HG02981 (cell line): ENCODE results near the gene CD151.

ENCODE experiments used
- ATAC-seq: cut with Tn5 transposase; IDR thresholded peaks from one replicate; pipeline ENCODE4 v1.9.1; 2021; ENCODE audit warnings: mild to moderate bottlenecking, moderate library complexity; ENCODE audit not compliant: unreplicated experiment

Gene CD151

GRCh38 chr11:841981-842369 lies 9.2 kb downstream of the CD151 start:
- ATAC-seq, result peak; percentile 18

GRCh38 chr11:842370-843002 lies 9.7 kb downstream of the CD151 start, which contains the start of the genes POLR2L and TSPAN4:
POLR2L (minus strand) TSS chr11:842529; CDS start chr11:842508, 21 bp downstream.
TSPAN4 (plus strand) TSS chr11:842852; CDS start chr11:850305, 7,453 bp downstream.
- peak; percentile 56 for ATAC-seq

- ATAC-seq, result peak; percentile 13
These were observed 10.5 kb downstream of the CD151 start for GRCh38 chr11:843086-843734.

GRCh38 chr11:843818-844692 lies 11.3 kb downstream of the CD151 start:
- ATAC-seq, result no peak

- ATAC-seq, result no peak
These were observed 12.2 kb downstream of the CD151 start for GRCh38 chr11:844693-845644.

- no peak for ATAC-seq
These were observed 13.2 kb downstream of the CD151 start for GRCh38 chr11:845872-846495.

GRCh38 chr11:846496-847098 lies 13.8 kb downstream of the CD151 start:
- no peak for ATAC-seq

- ATAC-seq, result no peak
These were observed 15.1 kb downstream of the CD151 start for GRCh38 chr11:847876-848275.

GRCh38 chr11:848380-848931 lies 15.7 kb downstream of the CD151 start:
- ATAC-seq, result no peak

- ATAC-seq, result no peak
These were observed 16.5 kb downstream of the CD151 start for GRCh38 chr11:849104-849824.

- ATAC-seq, result no peak
These were observed 17.4 kb downstream of the CD151 start for GRCh38 chr11:849951-850774.

- ATAC-seq, result no peak
These were observed 18.3 kb downstream of the CD151 start for GRCh38 chr11:850775-851763.

GRCh38 chr11:852762-853161 lies 20.0 kb downstream of the CD151 start:
- ATAC-seq, result no peak

GRCh38 chr11:853682-854448 lies 21.1 kb downstream of the CD151 start:
- ATAC-seq, result no peak

GRCh38 chr11:854601-855329 lies 22.0 kb downstream of the CD151 start:
- no peak for ATAC-seq
